SK-N-SH (cell line): ENCODE data around the gene ZNF609. TPM values are rescaled to one million over a fixed set of nuclear protein-coding genes. Genes with fewer than 3 reads are reported as not detected.
A peak's percentile ranks its signal among the peaks of the same experiment; 100 is the strongest.

Source experiments
- CTCF ChIA-PET: fragments of 300-600, 350-600 bp; formaldehyde crosslinking; extraction: SDS; loops from one replicate; lab custom pipeline; 2021; lab: Yijun Ruan, JAX
- POLR2A ChIA-PET: fragments of 350-600 bp; sonication (Branson Sonifier 250); formaldehyde crosslinking; extraction: SDS; loops from one replicate; lab custom pipeline; 2020; ENCODE audit warnings: antibody characterized with exemption, inconsistent platforms; lab: Yijun Ruan, JAX
- DNase-seq: peaks from one replicate; pipeline ENCODE4 v3.0.0; 2012
- H2AFZ ChIP-seq: fragments of 200-600 bp; sonication (generic); 2 replicates; pipeline ENCODE4 v1.8.1; 2016; ENCODE audit warnings: antibody characterized with exemption, mild to moderate bottlenecking, low read depth
- H3F3A ChIP-seq: fragments of 200-600 bp; sonication (generic); replicated peaks from 2 replicates; pipeline ENCODE3; 2016; ENCODE audit warnings: antibody characterized with exemption, mild to moderate bottlenecking; ENCODE audit not compliant: insufficient read depth
- H3K27ac ChIP-seq, 2 experiments: fragments of 200-500 bp in 1 of 2; fragments of 200-600 bp in 1 of 2; sonication (Bioruptor generic) in 1 of 2; sonication (generic), shearing (Covaris generic) in 1 of 2; 2 replicates each; pipeline versions ENCODE4 v1.5.1 to v1.6.1; 2014 to 2016; ENCODE audit warnings: low read depth in 2 of 2, inconsistent platforms in 1 of 2, low read length in 1 of 2, mild to moderate bottlenecking in 1 of 2, mixed read lengths in 1 of 2
- H3K27me3 ChIP-seq: fragments of 200-600 bp; sonication (generic), shearing (Covaris generic); 2 replicates; pipeline ENCODE4 v1.6.1; 2016; ENCODE audit warnings: mixed run types; ENCODE audit not compliant: insufficient read depth
- H3K36me3 ChIP-seq, 2 experiments: fragments of 200-500 bp in 1 of 2; fragments of 200-600 bp in 1 of 2; sonication (Bioruptor generic) in 1 of 2; sonication (generic) in 1 of 2; replicated peaks in 1 of 2; 2 replicates each; pipeline versions ENCODE3 to v1.5.1; 2014 to 2016; ENCODE audit warnings: low read length in 1 of 2, mild to moderate bottlenecking in 1 of 2; ENCODE audit not compliant: insufficient read depth in 2 of 2, control insufficient read depth in 1 of 2
- H3K4me1 ChIP-seq, 2 experiments: fragments of 200-500 bp in 1 of 2; fragments of 200-600 bp in 1 of 2; sonication (Bioruptor generic) in 1 of 2; sonication (generic), shearing (Covaris generic) in 1 of 2; 2 replicates each; pipeline versions ENCODE4 v1.5.1 to v1.6.1; 2014 to 2016; ENCODE audit warnings: low read depth in 1 of 2, low read length in 1 of 2, mixed run types in 1 of 2; ENCODE audit not compliant: insufficient read depth in 2 of 2, control insufficient read depth in 1 of 2
- H3K4me2 ChIP-seq: fragments of 200-600 bp; sonication (generic), shearing (Covaris generic); 2 replicates; pipeline ENCODE4 v1.6.1; 2017; ENCODE audit warnings: mixed run types
- H3K4me3 ChIP-seq, 2 experiments: fragments of 200-500 bp in 1 of 2; fragments of 200-600 bp in 1 of 2; sonication (Bioruptor generic) in 1 of 2; sonication (generic), shearing (Covaris generic) in 1 of 2; 2 replicates each; pipeline versions ENCODE4 v1.5.1 to v1.8.1; 2014 to 2016; ENCODE audit warnings: low read depth in 2 of 2, inconsistent platforms in 1 of 2, low read length in 1 of 2, mild to moderate bottlenecking in 1 of 2, mixed read lengths in 1 of 2, moderate library complexity in 1 of 2
- H3K79me2 ChIP-seq: fragments of 200-600 bp; sonication (generic); 2 replicates; pipeline ENCODE4 v1.8.1; 2017; ENCODE audit warnings: mild to moderate bottlenecking; ENCODE audit not compliant: insufficient read depth
- H3K9ac ChIP-seq: fragments of 200-600 bp; sonication (generic); 2 replicates; pipeline ENCODE4 v1.6.1; 2017; ENCODE audit warnings: mixed run types
- H3K9me2 ChIP-seq: fragments of 200-600 bp; sonication (generic); 2 replicates; pipeline ENCODE4 v1.6.1; 2017; ENCODE audit warnings: mixed run types
- H3K9me3 ChIP-seq: fragments of 200-600 bp; sonication (generic); 2 replicates; pipeline ENCODE4 v1.6.1; 2017; ENCODE audit warnings: mixed run types, mild to moderate bottlenecking, moderate library complexity
- H4K20me1 ChIP-seq: fragments of 200-600 bp; sonication (generic); 2 replicates; pipeline ENCODE4 v1.6.1; 2017; ENCODE audit warnings: mild to moderate bottlenecking, mixed run types; ENCODE audit not compliant: insufficient read depth
- CHD2 ChIP-seq: fragments of 150-350 bp; IDR thresholded peaks from 2 replicates; pipeline ENCODE4 v1.6.1; 2018; ENCODE audit warnings: low read length; ENCODE audit not compliant: partially characterized antibody
- ELF1 ChIP-seq: IDR thresholded peaks from 2 replicates; pipeline ENCODE4 v1.4.0; 2012
- EZH2phosphoT487 ChIP-seq: fragments of 200-600 bp; sonication (generic); IDR thresholded peaks from 2 replicates; pipeline ENCODE4 v1.6.1; 2017; ENCODE audit warnings: low read depth, mixed run types, mild to moderate bottlenecking, antibody characterized with exemption, moderate library complexity, borderline replicate concordance
- GATA2 ChIP-seq: sonication (generic); formaldehyde crosslinking; IDR thresholded peaks from 2 replicates; pipeline ENCODE4 v1.5.0; 2020; ENCODE audit warnings: mild to moderate bottlenecking, missing genetic modification reagents
- JUND ChIP-seq: IDR thresholded peaks from 2 replicates; pipeline ENCODE4 v1.4.0; 2012
- MAX ChIP-seq: IDR thresholded peaks from 2 replicates; pipeline ENCODE4 v1.4.0; 2012; ENCODE audit warnings: low read depth
- NFIC ChIP-seq: IDR thresholded peaks from 2 replicates; pipeline ENCODE4 v1.4.0; 2012; ENCODE audit warnings: borderline replicate concordance
- NRF1 ChIP-seq: IDR thresholded peaks from 2 replicates; pipeline ENCODE4 v1.6.1; 2012; ENCODE audit warnings: low read depth, mild to moderate bottlenecking, low read length
- RAD21 ChIP-seq: IDR thresholded peaks from 2 replicates; pipeline ENCODE4 v1.6.1; 2012; ENCODE audit warnings: mild to moderate bottlenecking, low read length
- RCOR1 ChIP-seq: fragments of 150-350 bp; IDR thresholded peaks from 2 replicates; pipeline ENCODE4 v1.6.1; 2017; ENCODE audit warnings: antibody characterized with exemption, low read length
- REST ChIP-seq: IDR thresholded peaks from 2 replicates; pipeline ENCODE4 v1.6.1; 2012; ENCODE audit warnings: mild to moderate bottlenecking, low read depth, low read length, moderate library complexity
- RXRA ChIP-seq: IDR thresholded peaks from 2 replicates; pipeline ENCODE4 v1.4.0; 2012; ENCODE audit warnings: low read depth, mild to moderate bottlenecking, borderline replicate concordance
- SMC3 ChIP-seq: IDR thresholded peaks from 2 replicates; pipeline ENCODE4 v1.6.1; 2012; ENCODE audit warnings: low read depth, low read length, improper control_type of control experiment
- TAF1 ChIP-seq: IDR thresholded peaks from 2 replicates; pipeline ENCODE4 v1.6.1; 2012; ENCODE audit warnings: low read depth, mild to moderate bottlenecking, low read length, moderate library complexity, borderline replicate concordance
- TCF12 ChIP-seq: IDR thresholded peaks from 2 replicates; pipeline ENCODE4 v1.4.0; 2012
- YY1 ChIP-seq: IDR thresholded peaks from 2 replicates; pipeline ENCODE4 v1.4.0; 2012; ENCODE audit warnings: low read depth, mild to moderate bottlenecking
- ZBTB33 ChIP-seq: IDR thresholded peaks from 2 replicates; pipeline ENCODE4 v1.4.0; 2012; ENCODE audit warnings: low read depth, borderline replicate concordance
- WGBS: methylation state at CpG from one replicate; pipeline ENCODE4 v1.1.6; 2017; ENCODE audit warnings: low lambda C conversion rate; 5-methylcytosine and 5-hydroxymethylcytosine counted together
- polyA plus RNA-seq, 3 experiments: library from polyadenylated mRNA; depleted of rRNA; stranded (reverse); fragments of >200 nt; gene quantifications; 2 replicates each; pipeline ENCODE4 v1.2.3, GENCODE V29; 2012

Gene ZNF609
- polyA plus RNA-seq, 1 of the 3 experiments (the other 2 are of a cell fraction): 12.6 TPM

GRCh38 chr15:64583983-64584382 is 123.6 kb downstream of the ZNF609 start:
- no peak for DNase-seq
- Histone ChIP-seq H4K20me1 (peaks cover 29% of the 10 kb centered on the region), H3K79me2 (peaks cover 97% of the 10 kb centered on the region), H3F3A (peaks cover 10% of the 10 kb centered on the region), H3K27ac (no peak overlapping the region), H3K9ac (no peak overlapping the region), H3K4me2 (no peak overlapping the region), H3K9me2 (no peaks in the 10 kb centered on the region), H3K36me3 (peaks cover 0 to 20% of the 10 kb centered on the region in 2 experiments), H3K4me1 (peaks cover 9% of the 10 kb centered on the region in 2 experiments; a peak in 3 of 4 replicates), H3K4me3 (no peak overlapping the region), H3K9me3 (peaks cover 12% of the 10 kb centered on the region; the same call in 1 of the 2 replicates), H2AFZ (no peak overlapping the region), H3K27me3 (no peaks in the 10 kb centered on the region)
- WGBS: 92% methylated on average over 3 of the region's 3 CpGs
- POLR2A ChIA-PET: no interaction called here
- CTCF ChIA-PET: interaction anchor here (0.7 kb wide), 1 partner anchor 19 kb away, joined by 4 read pairs; no protein-coding TSS in a partner anchor
- no peak for TF ChIP-seq RAD21

GRCh38 chr15:64586259-64586870 is 126.0 kb downstream of the ZNF609 start:
- H3K4me3 ChIP-seq: no peak overlapping the region
- WGBS: 89% methylated on average over 12 of the region's 12 CpGs
- ChIA-PET CTCF (interaction anchor here (0.7 kb wide), 1 partner anchor 9 kb away, joined by 3 read pairs; no protein-coding TSS in a partner anchor), POLR2A (no interaction called here)
- H3K4me1 ChIP-seq: peaks cover 14 to 15% of the 10 kb centered on the region in 2 experiments; a peak in 3 of 4 replicates
- H3F3A ChIP-seq: peaks cover 10% of the 10 kb centered on the region
- H3K4me2 ChIP-seq: no peak overlapping the region
- H3K27me3 ChIP-seq: no peaks in the 10 kb centered on the region
- no peak for DNase-seq
- no peak overlapping the region for H2AFZ ChIP-seq
- no peak for TF ChIP-seq RXRA
- no peak for TF ChIP-seq CHD2
- no peak for TF ChIP-seq JUND
- TF ChIP-seq ELF1: no peak
- no peak for TF ChIP-seq MAX
- no peak for TF ChIP-seq REST
- TF ChIP-seq NRF1: no peak
- no peak for TF ChIP-seq EZH2phosphoT487
- TF ChIP-seq SMC3: no peak
- TF ChIP-seq TCF12: no peak
- TF ChIP-seq GATA2: no peak
- TF ChIP-seq YY1: no peak
- no peak for TF ChIP-seq NFIC
- TF ChIP-seq ZBTB33: no peak
- no peak for TF ChIP-seq RCOR1
- no peak for TF ChIP-seq TAF1
- H3K27ac ChIP-seq: peak overlapping the region in 1 of 2 experiments; percentile 10; a peak in 1 of 4 replicates
- no peak overlapping the region for H3K9ac ChIP-seq
- no peaks in the 10 kb centered on the region for H3K9me3 ChIP-seq
- peaks cover 96% of the 10 kb centered on the region for H3K79me2 ChIP-seq
- no peaks in the 10 kb centered on the region for H3K9me2 ChIP-seq
- H4K20me1 ChIP-seq: peaks cover 48% of the 10 kb centered on the region
- H3K36me3 ChIP-seq: peaks cover 0 to 9% of the 10 kb centered on the region in 2 experiments
